B cell (primary cell): Measurements from ENCODE around the gene SLC9A9.

Experiments
- EZH2 ChIP-seq: IDR thresholded peaks from 2 replicates; pipeline ENCODE4 v1.6.1; 2012; ENCODE audit warnings: borderline replicate concordance, low read depth, mild to moderate bottlenecking, moderate library complexity, low read length; ENCODE audit not compliant: insufficient read depth, poor library complexity, severe bottlenecking
- TF ChIP-seq, protein P1 (sequence below): fragments of 200-600 bp; IDR thresholded peaks from one replicate; pipeline ENCODE4 v1.8.0; 2022; ENCODE audit warnings: antibody characterized with exemption, mild to moderate bottlenecking

DNA sequence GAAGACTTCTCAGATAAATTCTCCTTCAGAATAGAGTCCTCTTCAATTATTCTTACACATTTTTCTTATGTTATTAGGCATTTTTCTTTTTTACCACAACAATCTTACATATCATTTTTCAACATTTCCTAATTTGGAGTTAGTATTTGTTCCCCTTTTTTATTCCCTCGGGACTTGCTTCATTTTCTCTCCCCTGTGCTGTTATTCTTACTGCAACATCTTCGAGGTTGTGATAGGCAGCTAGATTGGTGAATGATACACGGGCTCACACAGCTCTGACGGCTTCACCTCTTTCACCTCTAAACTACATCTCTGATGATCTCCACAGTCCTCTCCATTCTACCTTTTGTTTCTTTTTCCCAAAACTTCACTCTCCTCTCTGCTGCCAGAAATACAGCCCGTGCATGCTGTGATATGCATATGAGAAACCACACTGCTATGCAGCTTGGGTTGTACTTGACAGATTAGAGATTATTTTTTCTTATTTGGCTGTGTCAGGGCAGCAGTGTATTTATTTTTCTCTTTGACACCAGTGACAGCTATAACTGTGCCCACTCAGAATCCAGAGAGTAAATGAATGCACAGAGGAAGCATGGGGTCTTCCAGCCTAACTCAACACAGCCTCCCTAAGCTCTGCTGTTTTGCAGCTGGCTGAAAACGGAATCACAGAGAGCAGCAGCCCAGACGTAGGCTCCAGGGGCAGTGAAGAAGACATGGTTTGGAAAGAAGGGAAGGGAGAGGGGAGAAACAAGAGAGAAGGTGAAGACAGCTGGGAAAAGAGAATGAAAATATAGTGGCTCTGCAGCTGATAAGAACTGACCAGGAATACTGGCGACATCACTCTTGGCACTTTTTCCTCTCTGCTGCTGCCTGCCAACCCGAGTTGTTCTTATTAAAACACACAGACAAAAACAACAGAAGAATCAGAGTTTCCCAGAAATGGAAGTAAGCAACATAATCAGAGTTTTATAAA, 61.8 kb downstream of the SLC9A9 start:
- TF ChIP-seq, protein P1, sequence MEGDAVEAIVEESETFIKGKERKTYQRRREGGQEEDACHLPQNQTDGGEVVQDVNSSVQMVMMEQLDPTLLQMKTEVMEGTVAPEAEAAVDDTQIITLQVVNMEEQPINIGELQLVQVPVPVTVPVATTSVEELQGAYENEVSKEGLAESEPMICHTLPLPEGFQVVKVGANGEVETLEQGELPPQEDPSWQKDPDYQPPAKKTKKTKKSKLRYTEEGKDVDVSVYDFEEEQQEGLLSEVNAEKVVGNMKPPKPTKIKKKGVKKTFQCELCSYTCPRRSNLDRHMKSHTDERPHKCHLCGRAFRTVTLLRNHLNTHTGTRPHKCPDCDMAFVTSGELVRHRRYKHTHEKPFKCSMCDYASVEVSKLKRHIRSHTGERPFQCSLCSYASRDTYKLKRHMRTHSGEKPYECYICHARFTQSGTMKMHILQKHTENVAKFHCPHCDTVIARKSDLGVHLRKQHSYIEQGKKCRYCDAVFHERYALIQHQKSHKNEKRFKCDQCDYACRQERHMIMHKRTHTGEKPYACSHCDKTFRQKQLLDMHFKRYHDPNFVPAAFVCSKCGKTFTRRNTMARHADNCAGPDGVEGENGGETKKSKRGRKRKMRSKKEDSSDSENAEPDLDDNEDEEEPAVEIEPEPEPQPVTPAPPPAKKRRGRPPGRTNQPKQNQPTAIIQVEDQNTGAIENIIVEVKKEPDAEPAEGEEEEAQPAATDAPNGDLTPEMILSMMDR, result no peak
- TF ChIP-seq EZH2, result no peak
